AG08395 (cell line): ENCODE measurements around the gene RTKN.
"Not testable (repeated sequence)": the region's sequence is repeated elsewhere in the genome, so short reads cannot be mapped to it uniquely, and the experiment has no call there.

Source experiments
- DNase-seq: peaks from one replicate; pipeline ENCODE4 v3.0.0; 2012; ENCODE audit warnings: mixed read lengths, low spot score

Gene RTKN

DNA sequence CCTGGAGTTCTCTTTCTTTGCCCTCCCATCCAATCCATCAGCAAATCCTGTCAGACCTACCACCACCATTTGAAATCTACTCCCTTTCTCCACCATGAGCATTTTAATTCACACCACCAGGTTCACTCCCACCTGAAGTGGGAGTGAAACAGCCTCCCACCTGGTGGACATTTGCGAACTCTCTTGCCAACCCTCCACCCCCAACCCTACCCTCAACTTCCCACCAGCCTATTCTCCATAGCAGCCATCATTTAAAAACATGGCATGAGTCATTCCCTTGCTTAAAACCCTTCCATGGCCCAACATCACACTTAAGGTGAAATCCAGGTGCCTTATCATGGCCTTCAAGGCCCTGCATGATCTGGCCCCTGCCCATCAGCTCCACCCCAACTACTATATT lies 3.5 kb downstream of the RTKN start:
- no peak for DNase-seq

GRCh38 chr2:74436848-74437695 lies 4.7 kb downstream of the RTKN start:
- DNase-seq, result no peak

- no peak for DNase-seq
Measured at GRCh38 chr2:74436111-74436805, 5.5 kb downstream of the RTKN start.

GRCh38 chr2:74430502-74430901 lies 11.2 kb downstream of the RTKN start:
- DNase-seq, result no peak

DNA sequence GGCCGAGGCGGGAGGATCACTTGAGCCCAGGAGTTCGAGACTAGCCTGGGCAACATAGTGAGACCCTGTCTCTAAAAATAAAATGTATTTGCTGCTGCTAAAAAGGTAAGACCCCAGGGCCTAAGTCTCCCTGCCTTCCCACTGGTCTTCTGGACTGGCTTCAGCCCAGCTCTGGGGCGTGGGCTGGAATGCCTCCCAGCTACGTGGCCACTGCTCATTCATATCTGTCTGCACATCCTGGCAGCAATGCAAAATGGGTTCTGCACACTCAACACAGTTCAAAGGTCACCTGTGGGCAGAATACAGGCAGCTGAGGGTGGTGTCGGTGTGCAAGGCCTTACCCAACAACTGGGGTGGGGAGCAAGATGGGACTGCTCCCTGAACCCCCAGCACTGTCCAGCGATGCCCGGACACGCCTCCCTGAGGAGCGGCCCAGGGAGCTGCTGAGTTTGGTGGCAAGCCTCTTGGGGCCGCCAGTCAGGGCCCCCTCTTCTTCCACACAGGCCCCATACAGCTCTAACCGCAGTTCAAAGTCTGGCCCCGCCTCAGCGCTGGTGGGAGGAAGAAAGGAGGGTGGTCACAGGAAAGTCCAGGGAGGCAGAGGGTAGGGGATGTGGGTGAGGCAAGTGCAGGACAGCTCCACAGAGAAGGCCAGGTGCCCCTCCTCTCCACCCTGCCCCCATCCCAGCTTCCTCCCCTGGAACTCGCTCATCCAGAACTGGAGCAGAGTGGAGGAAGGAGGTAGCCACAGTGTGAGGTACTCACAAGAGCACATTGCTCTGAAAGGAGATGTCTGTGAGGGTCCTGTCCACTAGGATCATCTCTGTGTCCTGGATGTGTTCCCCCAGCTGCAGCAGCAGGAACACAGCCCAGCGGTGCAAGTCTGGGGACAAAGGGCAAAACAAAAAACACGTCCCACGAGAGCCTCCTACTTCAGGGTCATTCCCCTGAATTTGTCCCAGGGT lies 12.0 kb downstream of the RTKN start:
- DNase-seq, result no peak

- DNase-seq, result no peak
Measured at GRCh38 chr2:74428675-74429074, 13.1 kb downstream of the RTKN start.

GRCh38 chr2:74427551-74427950 lies 14.2 kb downstream of the RTKN start:
- no peak for DNase-seq

DNA sequence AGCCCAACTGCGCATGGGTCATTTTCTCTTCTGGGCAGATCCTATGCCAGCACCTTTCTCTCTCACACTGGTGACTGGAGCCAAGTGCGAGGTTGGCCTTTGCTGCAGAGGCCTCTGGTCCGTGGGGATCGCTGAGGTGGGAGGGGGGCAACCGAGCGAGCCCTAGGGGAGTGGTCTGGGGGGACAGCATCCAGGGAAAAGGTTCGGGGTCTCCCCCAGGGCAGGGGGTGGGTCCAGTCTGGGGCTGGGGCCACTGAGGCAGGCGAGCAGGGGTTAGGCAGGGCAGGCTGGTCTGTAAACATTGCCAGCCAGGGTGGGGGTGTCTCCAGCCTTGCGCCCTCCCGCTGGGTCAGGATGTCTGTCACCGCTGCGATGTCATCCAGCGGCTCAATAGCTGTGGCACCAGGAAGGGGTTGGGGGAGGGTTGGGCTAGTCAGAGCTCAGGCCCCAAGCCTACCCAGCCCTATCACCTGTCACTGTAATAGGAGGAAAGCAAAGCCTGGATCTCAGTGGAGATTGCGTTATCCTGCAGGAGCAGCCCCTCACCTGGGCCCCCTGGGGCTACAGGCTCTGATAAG lies 15.5 kb downstream of the RTKN start:
- DNase-seq, result no peak

DNA sequence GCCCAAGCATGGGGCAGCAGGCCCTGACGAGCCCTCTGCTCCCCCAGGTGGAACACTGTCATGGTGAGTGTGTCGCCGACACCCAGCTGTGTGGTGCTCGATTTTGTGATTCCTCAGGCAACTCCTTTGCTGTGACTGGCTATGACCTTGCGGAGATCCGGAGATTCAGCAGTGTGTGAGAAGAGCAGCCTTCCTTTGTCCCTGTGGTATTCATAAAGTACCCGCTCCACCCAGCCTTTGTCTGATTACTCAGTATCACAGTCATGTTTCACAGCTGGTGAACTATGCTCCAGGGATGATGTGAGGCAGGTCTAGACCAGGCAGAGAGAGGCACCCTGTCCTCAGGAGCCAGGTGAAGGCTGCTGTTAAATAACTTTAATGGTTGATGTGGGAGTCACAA lies 16.2 kb downstream of the RTKN start:
- peak; percentile 38 for DNase-seq

- DNase-seq, result no peak
Measured at GRCh38 chr2:74424995-74425406, 16.7 kb downstream of the RTKN start.

DNA sequence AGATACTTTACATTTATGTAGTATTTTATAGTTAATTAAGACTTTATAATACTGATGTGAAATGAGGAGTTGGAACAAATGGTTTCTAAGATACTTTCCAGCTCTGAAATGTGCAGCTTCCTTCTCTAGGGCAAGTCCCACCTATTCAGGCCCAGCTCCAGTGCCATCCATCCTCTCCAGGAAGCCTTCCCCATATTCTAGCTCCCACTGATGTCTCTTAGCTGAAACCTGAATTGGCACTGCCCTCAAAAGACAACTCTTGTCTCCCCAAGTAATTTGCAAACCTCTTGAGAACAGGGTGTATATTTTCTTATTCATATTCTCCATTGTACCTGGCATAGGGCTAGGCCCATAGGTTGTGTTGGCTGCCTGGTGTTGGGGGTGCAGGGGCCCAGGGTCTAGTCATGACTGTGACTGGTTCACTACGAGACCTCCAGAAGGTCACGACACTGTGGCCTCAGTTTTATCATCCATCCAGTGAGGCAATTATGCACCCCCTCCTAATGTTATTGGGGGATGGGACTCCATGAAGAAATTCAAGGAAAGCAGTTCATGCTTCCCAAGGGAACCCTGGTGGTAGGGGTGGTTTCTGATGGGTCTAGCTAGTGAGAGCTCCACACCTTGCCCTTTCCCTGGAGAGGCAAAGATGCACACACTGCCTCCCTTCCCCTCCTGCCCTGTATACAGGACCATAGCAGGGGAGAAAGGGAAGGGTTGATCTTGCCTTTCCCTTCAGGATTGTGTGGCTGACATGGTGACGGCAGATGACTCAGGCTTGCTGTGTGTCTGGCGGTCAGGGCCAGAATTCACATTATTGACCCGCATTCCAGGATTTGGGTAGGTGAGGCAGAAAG lies 17.4 kb downstream of the RTKN start:
- no peak for DNase-seq

DNA sequence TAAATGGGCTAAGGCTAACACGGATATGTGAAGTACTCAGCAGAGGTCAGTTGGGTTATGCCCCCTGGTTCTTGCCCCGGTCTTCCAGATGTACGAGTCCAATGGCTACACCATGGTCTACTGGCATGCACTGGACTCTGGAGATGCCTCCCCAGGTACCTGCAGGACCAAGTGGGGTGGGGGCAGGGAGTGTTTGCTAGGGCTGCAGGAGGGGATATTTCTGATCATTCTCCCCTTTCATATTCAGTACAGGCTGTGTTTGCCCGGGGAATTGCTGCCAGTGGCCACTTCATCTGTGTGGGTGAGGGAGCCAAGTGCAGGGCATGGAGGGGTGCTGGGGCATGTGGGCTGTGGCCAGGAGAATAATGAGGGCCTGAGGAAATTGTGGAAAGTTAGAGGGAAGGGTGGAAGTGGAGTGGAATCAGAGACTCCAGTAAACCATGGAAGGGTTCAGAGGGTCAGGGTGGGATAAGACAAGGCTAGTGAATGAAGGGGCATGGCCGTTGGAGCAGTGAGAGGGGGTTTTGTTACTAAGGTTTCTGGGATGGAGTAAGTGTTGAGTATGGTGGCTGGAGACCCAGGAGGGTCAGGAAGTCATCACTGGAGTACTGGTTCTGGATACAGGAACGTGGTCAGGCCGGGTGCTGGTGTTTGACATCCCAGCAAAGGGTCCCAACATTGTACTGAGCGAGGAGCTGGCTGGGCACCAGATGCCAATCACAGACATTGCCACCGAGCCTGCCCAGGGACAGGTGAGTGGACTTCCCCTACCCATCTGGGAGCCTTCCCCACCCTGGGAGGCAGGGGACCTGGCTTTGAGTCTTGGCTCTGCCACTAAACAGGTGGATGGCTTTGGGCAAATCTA lies 18.3 kb downstream of the RTKN start:
- no peak for DNase-seq

- DNase-seq, result peak; percentile 97
Measured at GRCh38 chr2:74421221-74421870, 20.4 kb downstream of the RTKN start, which contains the start of the genes C2orf81 and WDR54. Gene C2orf81 (minus strand): TSS chr2:74421619. CDS start chr2:74421560, 59 bp downstream. Gene WDR54 (plus strand): TSS chr2:74421730. CDS start chr2:74422154, 424 bp downstream.

- not testable (repeated sequence) for DNase-seq
Measured at GRCh38 chr2:74420443-74421103, 21.2 kb downstream of the RTKN start.

- DNase-seq, result no peak
Measured at GRCh38 chr2:74420006-74420405, 21.7 kb downstream of the RTKN start.

- DNase-seq, result no peak
Measured at GRCh38 chr2:74419345-74419744, 22.4 kb downstream of the RTKN start.

- no peak for DNase-seq
Measured at GRCh38 chr2:74418312-74418711, 23.4 kb downstream of the RTKN start.

DNA sequence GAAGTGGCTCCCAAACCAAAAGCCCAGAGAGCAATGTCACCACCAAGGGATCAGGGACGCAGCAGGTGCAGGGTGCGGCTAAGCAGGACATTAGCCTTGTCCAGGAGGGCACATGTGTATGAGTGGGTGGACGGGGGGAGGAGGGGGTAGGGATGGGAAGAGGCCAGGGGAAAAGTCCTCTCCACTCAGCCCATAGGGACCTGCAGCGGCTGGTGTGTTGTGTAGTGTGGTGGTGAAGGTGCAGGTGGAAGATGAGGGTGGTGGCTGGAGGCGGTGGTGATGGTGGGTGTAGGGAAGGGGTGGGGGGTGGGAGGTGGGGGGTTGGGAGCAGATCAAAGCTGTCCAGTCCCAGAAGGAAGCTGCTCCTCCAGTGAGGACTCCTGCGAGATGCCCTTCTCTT lies 24.0 kb downstream of the RTKN start:
- DNase-seq, result no peak

DNA sequence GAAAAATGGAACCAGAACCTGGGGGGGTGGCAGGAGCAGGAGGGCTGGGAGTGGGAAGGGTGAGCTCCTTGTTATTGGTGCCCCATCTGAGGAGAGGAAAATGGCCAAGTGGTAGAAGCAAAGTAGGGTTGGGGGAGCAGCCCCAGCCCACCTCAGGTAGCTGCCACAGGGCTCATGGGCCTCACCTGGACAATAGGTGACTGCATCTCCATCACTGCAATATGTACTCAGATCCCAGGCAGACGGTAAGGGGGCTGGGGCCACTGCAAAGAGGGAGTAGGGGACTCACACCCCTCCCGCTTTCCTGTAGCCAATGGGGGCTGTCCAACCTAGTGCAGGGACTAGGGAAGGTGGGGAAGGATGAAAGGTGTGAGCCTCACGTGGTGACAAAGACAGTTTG lies 24.5 kb downstream of the RTKN start:
- no peak for DNase-seq
